Heart right ventricle (tissue), 16 donors: ENCODE results near the gene ITPR2. TPM values are rescaled to one million over a fixed set of nuclear protein-coding genes. Genes with fewer than 3 reads are reported as not detected.

ENCODE experiments used
- ATAC-seq, 8 donors: fragments of 200-7000 bp; cut with Tn5 transposase; one replicate each; pipeline ENCODE4 v1.9.1; 2020; ENCODE audit warnings: mild to moderate bottlenecking in 8 of 8, moderate library complexity in 8 of 8, moderate number of reproducible peaks in 1 of 8
- DNase-seq, 2 donors: peaks; one replicate each; pipeline ENCODE4 v3.0.0-alpha.2; 2020
- H3K27ac ChIP-seq, 10 donors: fragments of 200-600 bp; sonication (generic) in 2 of 10; one replicate each; pipeline versions ENCODE4 v1.5.0 to v1.8.0; 2020 to 2022; ENCODE audit warnings: mild to moderate bottlenecking in 3 of 10
- H3K27me3 ChIP-seq, 7 donors: fragments of 200-600 bp; one replicate each; pipeline ENCODE4 v1.8.0; 2021 to 2022; ENCODE audit warnings: mild to moderate bottlenecking in 2 of 7
- H3K36me3 ChIP-seq, 9 donors: fragments of 200-600 bp; sonication (generic) in 1 of 9; one replicate each; pipeline versions ENCODE4 v1.5.0 to v1.8.0; 2020 to 2022; ENCODE audit warnings: mild to moderate bottlenecking in 2 of 9
- H3K4me1 ChIP-seq, 9 donors: fragments of 200-600 bp; sonication (generic) in 1 of 9; one replicate each; pipeline versions ENCODE4 v1.5.0 to v1.8.0; 2020 to 2022; ENCODE audit warnings: mild to moderate bottlenecking in 4 of 9
- H3K4me3 ChIP-seq, 10 donors: fragments of 200-600 bp; sonication (generic) in 2 of 10; one replicate each; pipeline versions ENCODE4 v1.5.0 to v1.8.0; 2020 to 2022; ENCODE audit warnings: mild to moderate bottlenecking in 7 of 10, moderate library complexity in 2 of 10
- H3K9me3 ChIP-seq, 11 donors: fragments of 200-600 bp in 10 of 11; sonication (generic) in 2 of 11; one replicate each; pipeline versions ENCODE4 v1.5.0 to v1.8.0; 2013 to 2022; ENCODE audit warnings: mild to moderate bottlenecking in 2 of 11, control low read depth in 1 of 11, moderate library complexity in 1 of 11
- WGBS, 2 donors: extraction: QIAGEN DNeasy Blood & Tissue Kit; methylation state at CpG; one replicate each; pipeline ENCODE4 v1.1.7; 2013; ENCODE audit warnings: inconsistent platforms in 1 of 2; 5-methylcytosine and 5-hydroxymethylcytosine counted together
- intact Hi-C, 10 donors: fragments of 100-400 bp; cut with DNase I; formaldehyde crosslinking; loops; one replicate each; pipeline versions ENCODE4 v1.11.1 to v1.14.2; 2022
- polyA plus RNA-seq, 2 donors: library from polyadenylated mRNA; stranded (reverse); fragments of 200-250 nt; gene quantifications; one replicate each; pipeline ENCODE4 v1.2.3, GENCODE V29; 2013
- total RNA-seq, 10 donors: library from RNA; stranded (reverse); fragmentation: NEBNext Ultra II Directional in 3 of 10; extraction: Animal tissue kit (Norgen Biotek cat#: 25700) in 3 of 10; gene quantifications; one replicate each; pipeline versions ENCODE4 v1.2.1 to v1.2.4, GENCODE V29; 2021 to 2023
- TF ChIP-seq, protein P1 (sequence below), 9 donors: fragments of 200-600 bp; sonication (generic) in 2 of 9; IDR thresholded peaks; one replicate each; pipeline versions ENCODE4 v1.5.0 to v1.8.0; 2021 to 2022; ENCODE audit warnings: antibody characterized with exemption in 9 of 9, mild to moderate bottlenecking in 5 of 9, moderate library complexity in 1 of 9
- donor health status: Arrhythmogenic right ventricular cardiomyopathy.
- donor health status: ischemic (EF 13 %, LVEDD 7.1; RV severe dilation, severe dysfunction).
- donor health status: healthy with polysubstance abuse.
- donor health status: DM: no; HTN: yes; CAD: no.
- donor health status: DM: no; HTN: no; CAD: no.
- donor health status: ischemic (EF 25% LVEDD 6.9; RV normal size, moderate dysfunction).
- donor health status: ischemic (EF 25% LVEDD 5.7; RV mildly dilated, moderate dysfunction).
- donor health status: healthy.
- donor health status: DM: yes; HTN: yes; CAD: no.
- donor health status: Ischemic cardiomyopathy.
- donor health status: ischemic (EF 35%, LVEDD 5.7; RV mildly dilated, moderate dysfunction).
- donor health status: nonischemic (EF 11% LVEDD 7.7; RV severe dilation, severe dysfunction).
- donor health status: DM: yes; HTN: yes; CAD: no.
- donor health status: PGD.
- donor health status: ischemic (EF 29% LVEDD 5.4; RV normal size, mild dysfunction).
- donor health status: nonischemic (EF 23%, LVEDD 6.1; RV moderate dilation, normal function).

ITPR2 gene
- total and polyA plus RNA-seq, 12 donors = 2.0 to 18.9 (median 14.3) TPM

DNA sequence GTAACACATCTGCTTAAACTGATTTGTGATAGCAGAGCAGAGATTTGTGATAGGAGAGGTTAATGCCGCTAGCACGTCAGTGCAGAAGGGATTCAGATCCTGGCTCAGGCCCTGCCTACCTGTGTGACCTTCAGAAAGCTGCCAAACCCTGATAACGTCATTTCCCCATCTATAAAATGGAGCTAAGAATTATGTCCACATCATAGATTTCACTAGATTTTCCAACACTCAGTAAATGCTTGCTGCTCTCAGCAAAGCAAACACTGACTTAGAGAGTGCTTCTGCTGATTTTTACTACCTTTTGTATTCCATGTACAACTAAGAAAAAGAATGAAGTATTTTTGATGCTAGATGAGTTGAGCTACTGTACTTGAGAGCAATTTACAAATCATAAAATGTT, 261.4 kb downstream of the ITPR2 start:
- TF ChIP-seq, protein P1, sequence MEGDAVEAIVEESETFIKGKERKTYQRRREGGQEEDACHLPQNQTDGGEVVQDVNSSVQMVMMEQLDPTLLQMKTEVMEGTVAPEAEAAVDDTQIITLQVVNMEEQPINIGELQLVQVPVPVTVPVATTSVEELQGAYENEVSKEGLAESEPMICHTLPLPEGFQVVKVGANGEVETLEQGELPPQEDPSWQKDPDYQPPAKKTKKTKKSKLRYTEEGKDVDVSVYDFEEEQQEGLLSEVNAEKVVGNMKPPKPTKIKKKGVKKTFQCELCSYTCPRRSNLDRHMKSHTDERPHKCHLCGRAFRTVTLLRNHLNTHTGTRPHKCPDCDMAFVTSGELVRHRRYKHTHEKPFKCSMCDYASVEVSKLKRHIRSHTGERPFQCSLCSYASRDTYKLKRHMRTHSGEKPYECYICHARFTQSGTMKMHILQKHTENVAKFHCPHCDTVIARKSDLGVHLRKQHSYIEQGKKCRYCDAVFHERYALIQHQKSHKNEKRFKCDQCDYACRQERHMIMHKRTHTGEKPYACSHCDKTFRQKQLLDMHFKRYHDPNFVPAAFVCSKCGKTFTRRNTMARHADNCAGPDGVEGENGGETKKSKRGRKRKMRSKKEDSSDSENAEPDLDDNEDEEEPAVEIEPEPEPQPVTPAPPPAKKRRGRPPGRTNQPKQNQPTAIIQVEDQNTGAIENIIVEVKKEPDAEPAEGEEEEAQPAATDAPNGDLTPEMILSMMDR (IDR thresholded peaks at IDR 0.05) = no peak
- ATAC-seq (no peak), DNase-seq (no peak)
- intact Hi-C loops = no loop called here
- no peak overlapping the region for H3K27ac ChIP-seq
- no peaks in the 10 kb centered on the region for H3K27me3 ChIP-seq
- H3K4me1 ChIP-seq = peaks cover 0 to 8% (median 0%) of the 10 kb centered on the region in 9 donors
- H3K36me3 ChIP-seq = peaks cover 0 to 13% (median 0%) of the 10 kb centered on the region in 9 donors
- WGBS, 2 donors = 91 to 94% methylated on average over 3 of the region's 3 CpGs
- H3K4me3 ChIP-seq = no peak overlapping the region
- H3K9me3 ChIP-seq = no peaks in the 10 kb centered on the region

- intact Hi-C loops = no loop called here
- Histone ChIP-seq H3K4me3 (no peak overlapping the region), H3K9me3 (no peaks in the 10 kb centered on the region), H3K4me1 (peaks cover 0 to 9% (median 0%) of the 10 kb centered on the region in 9 donors), H3K27me3 (no peaks in the 10 kb centered on the region), H3K36me3 (peaks cover 0 to 8% (median 0%) of the 10 kb centered on the region in 9 donors), H3K27ac (peak overlapping the region in 2 of 10 donors; percentile 44 to 46)
- TF ChIP-seq, protein P1 (IDR thresholded peaks at IDR 0.05) = no peak
- no peak for DNase-seq
- WGBS, 2 donors = 59 to 65% methylated on average over 2 of the region's 2 CpGs
- ATAC-seq = peak in 1 of 8 donors; percentile 46
Observed at GRCh38 chr12:26567126-26567525, 265.9 kb downstream of the ITPR2 start.

- Histone ChIP-seq H3K4me3 (no peak overlapping the region), H3K4me1 (peaks cover 0 to 9% (median 0%) of the 10 kb centered on the region in 9 donors), H3K27ac (peak overlapping the region in 4 of 10 donors; percentile 2 to 46 (median 34)), H3K9me3 (no peaks in the 10 kb centered on the region), H3K36me3 (peaks cover 0 to 11% (median 0%) of the 10 kb centered on the region in 9 donors), H3K27me3 (no peaks in the 10 kb centered on the region)
- DNase-seq (no peak), ATAC-seq (peak in 5 of 8 donors; percentile 33 to 74 (median 61))
- WGBS, 2 donors = 73 to 94% methylated on average over 2 of the region's 2 CpGs
- TF ChIP-seq, protein P1 (IDR thresholded peaks at IDR 0.05) = no peak
- intact Hi-C loops = no loop called here
Observed at GRCh38 chr12:26566675-26567074, 266.3 kb downstream of the ITPR2 start.

DNA sequence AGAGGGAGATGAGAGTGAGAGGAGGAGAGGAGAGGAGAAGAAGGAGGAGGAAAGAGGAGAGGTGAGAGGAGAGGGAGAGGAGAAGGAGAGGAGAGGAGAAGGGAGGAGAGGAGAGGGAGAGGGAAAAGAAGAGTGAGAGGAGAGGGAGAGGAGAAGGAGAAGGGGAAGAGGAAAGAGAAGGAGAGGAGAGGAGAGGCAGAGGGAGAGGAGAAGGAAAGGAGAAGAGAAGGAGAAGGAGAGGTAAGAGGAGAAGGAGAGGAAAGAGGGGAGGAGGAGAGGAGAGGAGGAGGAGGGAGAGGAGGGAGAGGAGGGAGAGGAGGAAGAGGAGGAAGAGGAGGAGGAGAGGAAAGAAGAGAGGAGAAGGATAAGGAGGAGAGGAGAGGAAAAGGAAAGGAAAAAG, 266.8 kb downstream of the ITPR2 start:
- Histone ChIP-seq H3K27me3 (no peaks in the 10 kb centered on the region), H3K36me3 (peaks cover 0 to 15% (median 0%) of the 10 kb centered on the region in 9 donors), H3K27ac (peak overlapping the region in 4 of 10 donors; percentile 2 to 46 (median 34)), H3K4me3 (no peak overlapping the region), H3K4me1 (peaks cover 0 to 9% (median 0%) of the 10 kb centered on the region in 9 donors), H3K9me3 (no peaks in the 10 kb centered on the region)
- ATAC-seq (no peak), DNase-seq (no peak)
- TF ChIP-seq, protein P1 (IDR thresholded peaks at IDR 0.05) = no peak
- intact Hi-C loops = no loop called here
